Parathyroid adenoma (tissue), 2 donors: Measurements from ENCODE around the gene FXN.
"Not testable (repeated sequence)": the region's sequence is repeated elsewhere in the genome, so short reads cannot be mapped to it uniquely, and the experiment has no call there.

Source experiments
- H2AFZ ChIP-seq: fragments of 300-600 bp; sonication (generic); one replicate; pipeline ENCODE4 v1.7.0; 2017; ENCODE audit warnings: antibody characterized with exemption, mild to moderate bottlenecking
- H3K27ac ChIP-seq: fragments of 300-600 bp; sonication (generic); one replicate; pipeline ENCODE4 v1.7.0; 2017
- H3K27me3 ChIP-seq: fragments of 300-600 bp; sonication (generic); one replicate; pipeline ENCODE4 v1.7.0; 2017; ENCODE audit warnings: low read length; ENCODE audit not compliant: control insufficient read depth, insufficient read depth
- H3K36me3 ChIP-seq: fragments of 300-600 bp; sonication (generic); one replicate; pipeline ENCODE4 v1.7.0; 2017; ENCODE audit warnings: low read length; ENCODE audit not compliant: control insufficient read depth, insufficient read depth
- H3K4me1 ChIP-seq: fragments of 300-600 bp; sonication (generic); one replicate; pipeline ENCODE4 v1.7.0; 2017; ENCODE audit warnings: control low read depth
- H3K4me2 ChIP-seq: fragments of 300-600 bp; sonication (generic); one replicate; pipeline ENCODE4 v1.7.0; 2017; ENCODE audit warnings: low read length
- H3K4me3 ChIP-seq: fragments of 300-600 bp; sonication (generic); one replicate; pipeline ENCODE4 v1.7.0; 2017; ENCODE audit warnings: low read depth, low read length
- H3K79me2 ChIP-seq: fragments of 300-600 bp; sonication (generic); one replicate; pipeline ENCODE4 v1.7.0; 2017; ENCODE audit warnings: control low read depth
- H3K9ac ChIP-seq: fragments of 300-600 bp; sonication (generic); one replicate; pipeline ENCODE4 v1.7.0; 2017; ENCODE audit warnings: mild to moderate bottlenecking
- H3K9me3 ChIP-seq: fragments of 300-600 bp; sonication (generic); one replicate; pipeline ENCODE4 v1.7.0; 2017; ENCODE audit warnings: low read length; ENCODE audit not compliant: control insufficient read depth
- CTCF ChIP-seq: fragments of 300-600 bp; sonication (generic); IDR thresholded peaks from one replicate; pipeline ENCODE4 v1.7.0; 2017; ENCODE audit warnings: antibody characterized with exemption, mild to moderate bottlenecking
- donor health status: primary hyperparathyroidism.

Gene FXN

DNA sequence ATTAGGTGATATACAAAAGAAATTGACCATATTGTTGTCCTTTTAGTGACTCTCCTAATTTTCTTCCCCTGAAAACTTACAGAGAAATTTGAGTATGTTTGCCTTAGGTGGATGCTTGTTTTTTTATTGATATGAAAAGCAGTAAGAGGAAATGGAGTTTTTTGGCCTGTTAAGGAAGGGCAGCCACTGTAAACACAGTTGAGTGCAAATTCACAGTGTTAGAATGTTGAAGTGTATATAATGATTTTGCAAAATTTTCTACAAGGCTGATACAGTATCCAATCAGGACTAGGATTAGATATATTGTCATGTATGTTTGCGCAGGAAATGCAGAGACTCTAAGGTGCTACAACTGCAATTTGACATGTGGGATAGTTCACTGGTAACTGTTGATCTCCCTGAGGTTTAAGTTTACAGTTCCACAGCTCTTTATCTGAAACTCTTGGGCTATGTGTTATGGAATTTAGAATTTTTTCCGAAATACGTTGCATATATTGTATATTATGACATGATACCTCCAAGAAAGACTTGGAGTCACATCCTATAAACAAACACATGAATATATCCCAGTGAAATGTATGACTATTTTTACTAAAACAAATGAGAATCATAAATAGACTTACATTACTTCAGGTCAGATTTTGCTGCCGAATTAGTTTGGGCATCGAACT, 62.5 kb downstream of the FXN start:
- no peaks in the 10 kb centered on the region for H3K27me3 ChIP-seq
- H3K4me3 ChIP-seq: no peak overlapping the region
- H3K36me3 ChIP-seq: no peaks in the 10 kb centered on the region
- H3K79me2 ChIP-seq: no peaks in the 10 kb centered on the region
- no peak overlapping the region for H3K27ac ChIP-seq
- no peak for TF ChIP-seq CTCF
- no peak overlapping the region for H3K4me2 ChIP-seq
- no peak overlapping the region for H2AFZ ChIP-seq
- H3K4me1 ChIP-seq: no peaks in the 10 kb centered on the region
- no peak overlapping the region for H3K9ac ChIP-seq
- no peaks in the 10 kb centered on the region for H3K9me3 ChIP-seq

DNA sequence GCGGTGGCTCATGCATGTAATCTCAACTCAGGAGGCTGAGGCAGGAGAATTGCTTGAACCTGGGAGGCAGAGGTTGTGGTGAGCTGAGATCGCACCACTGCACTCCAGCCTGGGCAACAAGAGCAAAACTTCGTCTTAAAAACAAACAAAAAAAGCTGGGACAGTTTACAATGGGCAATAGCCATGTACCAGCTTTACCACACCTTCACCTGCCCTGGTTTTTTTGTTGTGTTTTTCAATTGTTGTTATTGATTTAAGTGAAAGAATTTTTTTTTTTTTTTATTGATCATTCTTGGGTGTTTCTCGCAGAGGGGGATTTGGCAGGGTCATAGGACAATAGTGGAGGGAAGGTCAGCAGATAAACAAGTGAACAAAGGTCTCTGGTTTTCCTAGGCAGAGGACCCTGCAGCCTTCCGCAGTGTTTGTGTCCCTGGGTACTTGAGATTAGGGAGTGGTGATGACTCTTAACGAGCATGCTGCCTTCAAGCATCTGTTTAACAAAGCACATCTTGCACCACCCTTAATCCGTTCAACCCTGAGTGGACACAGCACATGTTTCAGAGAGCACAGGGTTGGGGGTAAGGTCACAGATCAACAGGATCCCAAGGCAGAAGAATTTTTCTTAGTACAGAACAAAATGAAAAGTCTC, 67.9 kb downstream of the FXN start:
- not testable (repeated sequence) for H3K4me1 ChIP-seq, H3K9me3 ChIP-seq, H3K36me3 ChIP-seq, H3K4me3 ChIP-seq, H3K27me3 ChIP-seq, H3K79me2 ChIP-seq, H3K4me2 ChIP-seq, H2AFZ ChIP-seq, H3K9ac ChIP-seq, H3K27ac ChIP-seq

- H3K9ac ChIP-seq: no peak overlapping the region
- H3K79me2 ChIP-seq: no peaks in the 10 kb centered on the region
- no peak overlapping the region for H3K4me3 ChIP-seq
- TF ChIP-seq CTCF: no peak
- H3K9me3 ChIP-seq: no peaks in the 10 kb centered on the region
- H3K4me2 ChIP-seq: peak overlapping the region; percentile 16
- no peaks in the 10 kb centered on the region for H3K4me1 ChIP-seq
- no peaks in the 10 kb centered on the region for H3K27me3 ChIP-seq
- H3K27ac ChIP-seq: no peak overlapping the region
- no peaks in the 10 kb centered on the region for H3K36me3 ChIP-seq
- H2AFZ ChIP-seq: peak overlapping the region; percentile 5
Measured at GRCh38 chr9:69104830-69105527, 69.4 kb downstream of the FXN start.

GRCh38 chr9:69107771-69108170, 72.2 kb downstream of the FXN start:
- no peak for TF ChIP-seq CTCF
- H3K4me1 ChIP-seq: no peaks in the 10 kb centered on the region
- H3K79me2 ChIP-seq: no peaks in the 10 kb centered on the region
- no peaks in the 10 kb centered on the region for H3K36me3 ChIP-seq
- no peak overlapping the region for H3K27ac ChIP-seq
- H3K27me3 ChIP-seq: no peaks in the 10 kb centered on the region
- no peak overlapping the region for H2AFZ ChIP-seq
- H3K4me2 ChIP-seq: no peak overlapping the region
- no peak overlapping the region for H3K9ac ChIP-seq
- no peak overlapping the region for H3K4me3 ChIP-seq
- H3K9me3 ChIP-seq: no peaks in the 10 kb centered on the region

DNA sequence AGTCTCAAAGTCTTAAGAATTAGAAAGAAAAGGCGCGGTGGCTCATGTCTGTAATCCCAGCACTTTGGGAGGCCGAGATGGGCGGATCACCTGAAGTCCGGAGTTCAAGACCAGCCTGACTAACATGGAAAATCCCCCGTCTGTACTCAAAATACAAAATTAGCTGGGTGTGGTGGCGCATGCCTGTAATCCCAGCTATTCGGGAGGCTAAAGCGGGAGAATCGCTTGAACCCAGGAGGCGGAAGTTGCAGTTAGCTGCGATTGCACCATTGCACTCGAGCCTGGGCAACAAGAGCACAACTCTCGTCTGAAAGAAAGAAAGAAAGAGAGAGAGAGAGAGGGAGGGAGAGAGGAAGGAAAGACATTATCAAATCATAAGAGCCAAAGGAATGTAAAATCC, 73.2 kb downstream of the FXN start:
- not testable (repeated sequence) for H2AFZ ChIP-seq

More for the DNA sequence above, 73.2 kb downstream of the FXN start:
- not testable (repeated sequence) for H3K27me3 ChIP-seq, H3K79me2 ChIP-seq, H3K27ac ChIP-seq, H3K4me3 ChIP-seq, H3K4me1 ChIP-seq, H3K36me3 ChIP-seq, H3K9ac ChIP-seq, H3K4me2 ChIP-seq, H3K9me3 ChIP-seq
